Gastrocnemius medialis (tissue), 4 donors: ENCODE measurements around the gene RYR2.

Experiments
- CTCF ChIP-seq, 5 experiments: fragments of 450-650 bp in 3 of 5; fragments of 200-600 bp in 2 of 5; sonication (generic) in 2 of 5; IDR thresholded peaks in 4 of 5; conservative IDR thresholded peaks in 1 of 5; 1 replicate in 4 of 5; 2 replicates in 1 of 5; pipeline ENCODE4 v1.5.1; 2016 to 2019; ENCODE audit warnings: antibody characterized with exemption in 5 of 5, mild to moderate bottlenecking in 3 of 5, moderate library complexity in 3 of 5
- POLR2A ChIP-seq, 2 donors: fragments of 450-650 bp; IDR thresholded peaks; one replicate each; pipeline ENCODE4 v1.6.1; 2017; ENCODE audit warnings: antibody characterized with exemption in 2 of 2, mild to moderate bottlenecking in 2 of 2, moderate library complexity in 2 of 2

- no peak for TF ChIP-seq CTCF (IDR thresholded peaks at IDR 0.05 in 4 of 5, conservative IDR thresholded peaks at IDR 0.05 in 1 of 5)
- no peak for TF ChIP-seq POLR2A (IDR thresholded peaks at IDR 0.05)
Measured at GRCh38 chr1:237457573-237457972, 415.6 kb downstream of the RYR2 start.
